K562 (cell line): ENCODE measurements around the gene RHEX. TPM values are rescaled to one million over a fixed set of nuclear protein-coding genes. Genes with fewer than 3 reads are reported as not detected.

Experiments
- ATAC-seq: fragments of 200-7000 bp; cut with Tn5 transposase; 3 replicates; pipeline ENCODE4 v1.9.1; 2020; ENCODE audit warnings: moderate library complexity
- BruUV-seq: library from RNA; stranded (reverse); fragments of 400-500 nt; replicated peaks from 2 replicates; lab custom pipeline; 2021; lab: Mats Ljungman, UMichigan
- CTCF ChIA-PET: fragments of 300-600 bp; formaldehyde crosslinking; extraction: SDS; loops from one replicate; lab custom pipeline; 2021; ENCODE audit warnings: low intra/inter-chr PET ratio; lab: Yijun Ruan, JAX
- POLR2A ChIA-PET: fragments of 300-600, 350-650 bp; sonication (Branson Sonifier 250); formaldehyde crosslinking; extraction: SDS; loops from one replicate; lab custom pipeline; 2021; ENCODE audit warnings: antibody characterized with exemption, inconsistent platforms; lab: Yijun Ruan, JAX
- DNase-seq, 4 experiments: peaks; one replicate each; pipeline versions ENCODE4 v3.0.0 to v3.0.0-alpha.2; 2011 to 2018; ENCODE audit warnings: low spot score in 3 of 4, mixed read lengths in 3 of 4; ENCODE audit errors: extremely low read depth in 1 of 4
- FAIRE-seq: peaks from 2 replicates; lab custom pipeline; 2011; peaks lifted over from hg19 to GRCh38; lab: Jason Lieb, UNC
- H2AFZ ChIP-seq: 2 replicates; pipeline ENCODE4 v1.6.0; 2011; ENCODE audit warnings: low read depth, low read length, control low read depth, inconsistent platforms
- H3K27ac ChIP-seq: fragments of 200-600 bp; 3 replicates; pipeline ENCODE4 v1.8.0; 2011; ENCODE audit warnings: low read depth, mild to moderate bottlenecking, control low read depth, inconsistent platforms, low read length, moderate library complexity, mixed read lengths; ENCODE audit errors: extremely low read depth
- H3K27me3 ChIP-seq, 2 experiments: fragments of 300-600 bp in 1 of 2; 2 replicates in 1 of 2; 3 replicates in 1 of 2; pipeline versions ENCODE4 v1.6.0 to v1.8.0; 2011; ENCODE audit warnings: inconsistent platforms in 2 of 2, low read length in 2 of 2, mild to moderate bottlenecking in 1 of 2, mixed read lengths in 1 of 2, moderate library complexity in 1 of 2; ENCODE audit not compliant: control insufficient read depth in 2 of 2, insufficient read depth in 2 of 2
- H3K36me3 ChIP-seq: fragments of 300-600 bp; 3 replicates; pipeline ENCODE4 v1.8.0; 2011; ENCODE audit warnings: mild to moderate bottlenecking, low read length, inconsistent platforms; ENCODE audit not compliant: control insufficient read depth, insufficient read depth
- H3K4me1 ChIP-seq, 2 experiments: fragments of 200-600 bp in 1 of 2; replicated peaks in 1 of 2; 2 replicates in 1 of 2; 3 replicates in 1 of 2; pipeline versions ENCODE4 v1.5.1 to v1.8.0; 2011; ENCODE audit warnings: inconsistent platforms in 2 of 2, low read length in 2 of 2, mild to moderate bottlenecking in 1 of 2, mixed read lengths in 1 of 2, moderate library complexity in 1 of 2; ENCODE audit not compliant: control insufficient read depth in 2 of 2, insufficient read depth in 2 of 2
- H3K4me2 ChIP-seq: 2 replicates; pipeline ENCODE4 v1.6.1; 2011; ENCODE audit warnings: low read length, control low read depth, inconsistent platforms, mixed read lengths; ENCODE audit not compliant: insufficient read depth
- H3K4me3 ChIP-seq: fragments of 200-600 bp; sonication (generic), shearing (Covaris generic); 2 replicates; pipeline ENCODE4 v1.5.1; 2016; ENCODE audit warnings: control low read depth, inconsistent platforms
- H3K79me2 ChIP-seq: fragments of 200-600 bp; 3 replicates; pipeline ENCODE4 v1.8.0; 2011; ENCODE audit warnings: low read length, inconsistent platforms; ENCODE audit not compliant: control insufficient read depth, insufficient read depth
- H3K9ac ChIP-seq, 2 experiments: 2 replicates each; pipeline versions ENCODE4 v1.6.0 to v1.6.1; 2011; ENCODE audit warnings: low read depth in 2 of 2, low read length in 2 of 2, control low read depth in 1 of 2, inconsistent platforms in 1 of 2, mild to moderate bottlenecking in 1 of 2, mixed read lengths in 1 of 2; ENCODE audit not compliant: insufficient read depth in 1 of 2
- H3K9me1 ChIP-seq: one replicate; pipeline ENCODE4 v1.6.0; 2011; ENCODE audit warnings: inconsistent platforms, mild to moderate bottlenecking, low read length, moderate library complexity; ENCODE audit not compliant: control insufficient read depth, insufficient read depth
- H3K9me3 ChIP-seq: replicated peaks from 2 replicates; pipeline ENCODE4 v1.5.1; 2011; ENCODE audit warnings: low read depth, low read length, inconsistent platforms; ENCODE audit not compliant: control insufficient read depth, insufficient read depth
- H4K20me1 ChIP-seq: replicated peaks from 2 replicates; pipeline ENCODE4 v1.6.1; 2011; ENCODE audit warnings: low read length, inconsistent platforms, mixed read lengths; ENCODE audit not compliant: control insufficient read depth, insufficient read depth
- NCOA1 ChIP-seq: fragments of 450-650 bp; IDR thresholded peaks from 2 replicates; pipeline ENCODE4 v1.6.1; 2016; ENCODE audit warnings: low read depth
- ZNF699 ChIP-seq: fragments of 250-450 bp; sonication (Bioruptor Pico); IDR thresholded peaks from 2 replicates; pipeline ENCODE4 v1.8.0; 2021; ENCODE audit warnings: mild to moderate bottlenecking, moderate library complexity; ENCODE audit not compliant: insufficient replicate concordance
- WGBS: fragments of 100-300 bp; shearing (Covaris generic); methylation state at CpG from one replicate; pipeline ENCODE4 v1.1.6; 2016; ENCODE audit warnings: low coverage, mixed read lengths; ENCODE audit not compliant: insufficient coverage; ENCODE audit errors: missing lambda C conversion rate; 5-methylcytosine and 5-hydroxymethylcytosine counted together
- in situ Hi-C: fragments of 300-500 bp; cut with MboI; formaldehyde crosslinking; loops from 4 replicates; pipeline ENCODE4 v1.15.0; 2018; ENCODE audit warnings: inconsistent platforms, mixed read lengths
- intact Hi-C: fragments of 100-400 bp; cut with micrococcal nuclease; formaldehyde crosslinking; loops from 2 replicates; pipeline ENCODE4 v1.14.2; 2022
- polyA plus RNA-seq, 8 experiments: library from polyadenylated mRNA; depleted of rRNA in 4 of 8; stranded (reverse) in 5 of 8; unstranded in 3 of 8; fragments of >200 nt; fragmentation: Nextera tagmentation in 2 of 8; fragmentation: Illumina TruSeq in 1 of 8; extraction: Ambion mirVana in 2 of 8; extraction: Trizol in 1 of 8; gene quantifications; 2 replicates each; pipeline versions ENCODE4 v1.2.1 to v1.2.3, GENCODE V29; 2011 to 2014; ENCODE audit warnings: inconsistent platforms in 1 of 8, missing spikeins in 1 of 8
- total RNA-seq, 7 experiments: library from RNA; depleted of rRNA in 6 of 7; stranded (reverse); fragments of >200 nt in 6 of 7; fragmentation: Illumina TruSeq in 2 of 7; extraction: Trizol in 2 of 7; gene quantifications; 2 replicates each; pipeline versions ENCODE4 v1.2.1 to v1.2.3, GENCODE V29; 2011 to 2021; ENCODE audit warnings: low replicate concordance in 1 of 7
- TF ChIP-seq, protein P1 (sequence below): fragments of 200-800 bp; sonication (Bioruptor generic); IDR thresholded peaks from 2 replicates; pipeline ENCODE4 v1.6.1; 2017; ENCODE audit warnings: missing genetic modification characterization, missing compliant biosample characterization

Gene RHEX
- total and polyA plus RNA-seq, 9 of the 15 experiments (the other 6 are each of a cell fraction or from before 2014, with no cell fraction given) = not detected

DNA sequence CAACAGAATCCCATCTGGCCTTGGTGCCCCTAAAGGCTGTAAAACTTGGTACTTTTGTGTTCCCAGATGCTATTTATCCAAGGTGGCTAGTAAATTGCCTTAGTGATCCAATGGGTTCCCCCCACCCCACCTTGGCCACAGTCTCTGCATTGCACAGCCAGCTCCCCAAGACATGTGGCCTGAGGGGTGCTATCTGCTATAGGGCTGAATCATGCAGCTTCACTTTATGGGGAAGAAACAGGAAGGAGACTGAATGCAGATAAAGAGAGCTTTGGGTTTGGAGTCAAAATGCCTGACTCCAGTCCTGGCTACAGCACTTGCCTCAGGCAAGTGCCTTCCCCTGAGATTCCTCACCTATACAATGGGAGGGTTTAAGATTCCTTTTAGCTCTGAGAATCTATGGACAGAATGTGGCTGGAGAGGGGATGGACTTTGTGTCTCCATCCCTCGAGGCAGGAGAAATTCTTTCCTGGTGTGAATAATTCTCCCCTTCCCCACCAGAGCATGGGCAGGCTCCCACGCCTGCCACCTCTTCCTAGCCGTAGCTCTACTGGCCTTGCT, 6.5 kb downstream of the RHEX start:
- in situ Hi-C loops (no loop called here), intact Hi-C loops (no loop called here)
- H3K27ac ChIP-seq = no peak overlapping the region
- H4K20me1 ChIP-seq = 0 out of 2 replicates have a peak, but pooled peaks cover 3% of the 10 kb centered on the region
- H3K9me1 ChIP-seq = no peaks in the 10 kb centered on the region
- ChIA-PET POLR2A (interaction anchor here (0.9 kb wide), 1 partner anchor 8 kb away, joined by 3 read pairs; no protein-coding TSS in a partner anchor), CTCF (no interaction called here)
- TF ChIP-seq NCOA1 = no peak
- H3K36me3 ChIP-seq = no peaks in the 10 kb centered on the region
- WGBS = 0% methylated on average over 3 of the region's 3 CpGs
- peaks cover 26 to 54% of the 10 kb centered on the region in 2 experiments; a peak in 4 of 5 replicates for H3K27me3 ChIP-seq
- no peak overlapping the region for H3K4me3 ChIP-seq
- 0 out of 2 replicates have a peak, but pooled peaks cover 3% of the 10 kb centered on the region for H3K9me3 ChIP-seq
- H3K9ac ChIP-seq = no peak overlapping the region
- no peak overlapping the region for H3K4me2 ChIP-seq
- H3K4me1 ChIP-seq = no peaks in the 10 kb centered on the region
- no TSS peak for BruUV-seq
- no peaks in the 10 kb centered on the region for H3K79me2 ChIP-seq
- H2AFZ ChIP-seq = no peak overlapping the region
- DNase-seq (no peak), ATAC-seq (no peak), FAIRE-seq (no peak)

DNA sequence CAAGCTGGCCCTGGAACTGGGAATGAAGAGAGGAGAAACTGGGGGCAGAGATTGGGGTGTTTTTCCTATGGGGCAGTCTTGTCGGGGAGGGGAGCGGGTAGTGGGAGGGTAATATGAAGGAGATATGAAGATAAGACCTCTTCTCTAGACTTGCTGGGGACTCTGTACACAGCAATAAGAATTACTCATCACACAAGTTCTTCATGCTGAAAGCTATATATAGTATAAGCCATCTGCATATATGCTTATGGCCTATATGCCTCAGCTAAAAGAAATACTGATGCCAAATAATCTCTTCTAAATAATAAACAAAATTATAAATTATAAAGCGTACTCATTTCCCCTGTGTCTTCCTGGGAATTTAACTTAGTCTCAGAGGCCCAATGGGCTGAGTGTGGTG, 7.9 kb downstream of the RHEX start:
- 0 out of 2 replicates have a peak, but pooled peaks cover 3% of the 10 kb centered on the region for H4K20me1 ChIP-seq
- intact Hi-C loops = no loop called here

More for the DNA sequence above, 7.9 kb downstream of the RHEX start:
- no peaks in the 10 kb centered on the region for H3K36me3 ChIP-seq
- BruUV-seq = no TSS peak
- no peaks in the 10 kb centered on the region for H3K4me1 ChIP-seq
- H3K9me3 ChIP-seq = 0 out of 2 replicates have a peak, but pooled peaks cover 3% of the 10 kb centered on the region
- H3K9me1 ChIP-seq = no peaks in the 10 kb centered on the region
- DNase-seq = no peak
- TF ChIP-seq, protein P1, sequence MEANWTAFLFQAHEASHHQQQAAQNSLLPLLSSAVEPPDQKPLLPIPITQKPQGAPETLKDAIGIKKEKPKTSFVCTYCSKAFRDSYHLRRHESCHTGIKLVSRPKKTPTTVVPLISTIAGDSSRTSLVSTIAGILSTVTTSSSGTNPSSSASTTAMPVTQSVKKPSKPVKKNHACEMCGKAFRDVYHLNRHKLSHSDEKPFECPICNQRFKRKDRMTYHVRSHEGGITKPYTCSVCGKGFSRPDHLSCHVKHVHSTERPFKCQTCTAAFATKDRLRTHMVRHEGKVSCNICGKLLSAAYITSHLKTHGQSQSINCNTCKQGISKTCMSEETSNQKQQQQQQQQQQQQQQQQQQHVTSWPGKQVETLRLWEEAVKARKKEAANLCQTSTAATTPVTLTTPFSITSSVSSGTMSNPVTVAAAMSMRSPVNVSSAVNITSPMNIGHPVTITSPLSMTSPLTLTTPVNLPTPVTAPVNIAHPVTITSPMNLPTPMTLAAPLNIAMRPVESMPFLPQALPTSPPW (CRISPR knock-in tag) = peak; percentile 13; the same call in 1 of the 2 replicates
- TF ChIP-seq ZNF699 (CRISPR knock-in tag) = no peak
- TF ChIP-seq, all 486 proteins: peak for 1
- Histone ChIP-seq H3K4me2 (no peak overlapping the region), H3K9ac (no peak overlapping the region), H2AFZ (no peak overlapping the region), H3K79me2 (no peaks in the 10 kb centered on the region), H3K27ac (no peak overlapping the region), H3K4me3 (no peak overlapping the region), H3K27me3 (peaks cover 19 to 46% of the 10 kb centered on the region in 2 experiments; a peak in 4 of 5 replicates)
- POLR2A ChIA-PET = interaction anchor here (0.8 to 1.5 kb wide), 3 partner anchors 8 to 20 kb away, joined by 3 to 8 read pairs (median 3); no protein-coding TSS in a partner anchor
- CTCF ChIA-PET = no interaction called here
- ATAC-seq (no peak), FAIRE-seq (no peak)
- 2% methylated on average over 3 of the region's 3 CpGs for WGBS
- in situ Hi-C loops = no loop called here
